Caco-2 (cell line): ENCODE results near the gene DLD. TPM values are rescaled to one million over a fixed set of nuclear protein-coding genes. Genes with fewer than 3 reads are reported as not detected.

Experiments
- BruUV-seq: library from RNA; stranded (reverse); fragments of 400-500 nt; replicated peaks from 2 replicates; lab custom pipeline; 2021; lab: Mats Ljungman, UMichigan
- CTCF ChIA-PET: fragments of 300-600 bp; sonication (Branson Sonifier 250); formaldehyde crosslinking; loops from one replicate; lab custom pipeline; 2022; ENCODE audit warnings: antibody characterized with exemption; lab: Charles Lee
- POLR2A ChIA-PET: fragments of 300-600 bp; sonication (Branson Sonifier 250); formaldehyde crosslinking; loops from one replicate; lab custom pipeline; 2022; ENCODE audit warnings: antibody characterized with exemption; lab: Charles Lee
- DNase-seq, 2 experiments: peaks; one replicate each; pipeline versions ENCODE4 v3.0.0 to v3.0.0-alpha.2; 2020 to 2022
- H3K27me3 ChIP-seq: replicated peaks from 2 replicates; pipeline ENCODE4 v1.6.0; 2011; ENCODE audit warnings: low read length; ENCODE audit not compliant: control insufficient read depth, insufficient read depth
- H3K36me3 ChIP-seq: 2 replicates; pipeline ENCODE4 v1.5.1; 2011; ENCODE audit warnings: low read length; ENCODE audit not compliant: control insufficient read depth, insufficient read depth
- H3K4me1 ChIP-seq: fragments of 250-450 bp; sonication (Bioruptor Pico); 2 replicates; pipeline ENCODE4 v1.5.1; 2020; ENCODE audit warnings: mild to moderate bottlenecking
- H3K4me3 ChIP-seq: 2 replicates; pipeline ENCODE4 v1.5.1; 2011; ENCODE audit warnings: low read depth, mild to moderate bottlenecking, control low read depth, low read length
- H3K9me3 ChIP-seq: fragments of 250-450 bp; sonication (Bioruptor Pico); 2 replicates; pipeline ENCODE4 v1.5.1; 2020; ENCODE audit warnings: mild to moderate bottlenecking, moderate library complexity
- H3K27ac Mint-ChIP-seq: one replicate; pipeline ENCODE4 v1.8.0; 2022; ENCODE audit warnings: mixed read lengths; ENCODE audit not compliant: unreplicated experiment
- H3K27me3 Mint-ChIP-seq: one replicate; pipeline ENCODE4 v1.8.0; 2022; ENCODE audit warnings: mixed read lengths; ENCODE audit not compliant: insufficient read depth, unreplicated experiment
- H3K36me3 Mint-ChIP-seq: one replicate; pipeline ENCODE4 v1.8.0; 2022; ENCODE audit warnings: mild to moderate bottlenecking, mixed read lengths; ENCODE audit not compliant: insufficient read depth, unreplicated experiment
- H3K4me1 Mint-ChIP-seq: one replicate; pipeline ENCODE4 v1.8.0; 2022; ENCODE audit warnings: low read depth, mixed read lengths; ENCODE audit not compliant: unreplicated experiment
- H3K4me3 Mint-ChIP-seq: one replicate; pipeline ENCODE4 v1.8.0; 2022; ENCODE audit warnings: mild to moderate bottlenecking, moderate library complexity, mixed read lengths; ENCODE audit not compliant: unreplicated experiment
- H3K9me3 Mint-ChIP-seq: one replicate; pipeline ENCODE4 v1.8.0; 2022; ENCODE audit warnings: mixed read lengths; ENCODE audit not compliant: unreplicated experiment
- CTCF ChIP-seq, 2 experiments: fragments of 200-600 bp in 1 of 2; IDR thresholded peaks; 1 replicate in 1 of 2; 2 replicates in 1 of 2; pipeline versions ENCODE4 v1.5.1 to v1.8.0; 2011 to 2022; ENCODE audit warnings: antibody characterized with exemption in 1 of 2, control low read depth in 1 of 2, inconsistent platforms in 1 of 2, low read depth in 1 of 2, low read length in 1 of 2, mild to moderate bottlenecking in 1 of 2, moderate library complexity in 1 of 2; ENCODE audit not compliant: insufficient read depth in 1 of 2, severe bottlenecking in 1 of 2, unreplicated experiment in 1 of 2
- intact Hi-C: fragments of 100-400 bp; cut with micrococcal nuclease; formaldehyde crosslinking; loops from one replicate; pipeline ENCODE4 v1.10.0; 2022; ENCODE audit not compliant: unreplicated experiment
- total RNA-seq: library from RNA; stranded (reverse); gene quantifications from 2 replicates; pipeline ENCODE4 v1.2.3, GENCODE V29; 2022

DLD gene
- total RNA-seq, 1 experiment from 2014 or later: 141 TPM

- Histone ChIP-seq H3K4me1 (peaks cover 63% of the 10 kb centered on the region), H3K27me3 (no peaks in the 10 kb centered on the region), H3K4me3 (no peak overlapping the region), H3K9me3 (no peaks in the 10 kb centered on the region), H3K36me3 (peaks cover 13% of the 10 kb centered on the region)
- Mint-ChIP-seq H3K36me3 (peaks cover 99% of the 10 kb centered on the region), H3K27me3 (no peaks in the 10 kb centered on the region), H3K27ac (peak overlapping the region; percentile 56), H3K9me3 (no peaks in the 10 kb centered on the region), H3K4me3 (peak overlapping the region; percentile 28), H3K4me1 (peaks cover 63% of the 10 kb centered on the region)
- no peak for TF ChIP-seq CTCF (IDR thresholded peaks at IDR 0.05; ENCODE audit: insufficient read depth in 1 of 2, low read depth in 1 of 2, low read length in 1 of 2, severe bottlenecking in 1 of 2, unreplicated experiment in 1 of 2)
- DNase-seq: no peak
- POLR2A ChIA-PET: interaction anchor here (0.7 to 0.9 kb wide), 2 partner anchors 56 to 75 kb away, joined by 3 to 5 read pairs; no protein-coding TSS in a partner anchor
- CTCF ChIA-PET: interaction anchor here (0.7 to 0.9 kb wide), 2 partner anchors 66 to 197 kb away, joined by 3 read pairs; no protein-coding TSS in a partner anchor
- no TSS peak for BruUV-seq
- intact Hi-C loops: no loop called here
Measured at GRCh38 chr7:107949443-107949935, 58.5 kb downstream of the DLD start.

DNA sequence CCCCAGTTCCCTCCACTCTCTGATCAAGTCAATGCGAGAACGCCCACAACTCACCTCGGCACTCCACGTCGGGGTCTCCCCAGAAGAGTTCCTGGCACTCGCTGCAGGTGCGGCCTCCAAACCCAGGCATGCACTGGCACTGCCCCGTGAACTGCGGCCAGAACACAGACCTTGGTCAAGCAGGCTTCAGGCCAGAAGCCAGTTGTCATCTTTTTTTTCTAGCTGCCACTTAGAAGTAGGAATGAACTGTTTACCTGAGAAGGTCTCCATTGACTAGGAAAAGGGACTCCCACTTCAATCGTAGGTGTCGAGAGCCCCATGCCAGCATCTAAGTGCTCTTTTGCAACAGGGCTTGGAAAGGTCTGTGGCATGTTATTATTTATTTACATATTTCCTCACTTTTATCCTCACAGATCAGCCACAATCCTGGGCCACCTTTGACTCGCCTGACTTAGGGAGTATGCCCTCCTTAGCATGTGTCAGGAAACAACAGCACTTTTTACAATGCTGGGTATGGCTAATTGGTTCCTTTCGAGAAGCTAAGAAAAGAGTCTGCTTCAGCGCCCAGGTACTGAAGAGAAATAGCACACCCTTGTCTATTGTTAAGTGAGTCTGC is 60.3 kb downstream of the DLD start:
- Mint-ChIP-seq H3K9me3 (no peaks in the 10 kb centered on the region), H3K4me3 (peak overlapping the region; percentile 16), H3K27me3 (no peaks in the 10 kb centered on the region), H3K27ac (peak overlapping the region; percentile 85), H3K4me1 (peaks cover 65% of the 10 kb centered on the region), H3K36me3 (peaks cover 100% of the 10 kb centered on the region)
- no TSS peak for BruUV-seq
- H3K36me3 ChIP-seq: peaks cover 15% of the 10 kb centered on the region
- no peak for DNase-seq
- H3K4me3 ChIP-seq: no peak overlapping the region
- H3K4me1 ChIP-seq: peaks cover 74% of the 10 kb centered on the region
- ChIA-PET POLR2A (no interaction called here), CTCF (no interaction called here)
- no peak for TF ChIP-seq CTCF (IDR thresholded peaks at IDR 0.05; ENCODE audit: insufficient read depth in 1 of 2, low read depth in 1 of 2, low read length in 1 of 2, severe bottlenecking in 1 of 2, unreplicated experiment in 1 of 2)
- H3K9me3 ChIP-seq: no peaks in the 10 kb centered on the region
- intact Hi-C loops: loop anchor here (5.0 kb wide), 2 partner anchors 51 to 196 kb away; partner anchors contain the start of gene LAMB1
- H3K27me3 ChIP-seq: no peaks in the 10 kb centered on the region

- Histone ChIP-seq H3K4me3 (no peak overlapping the region), H3K27me3 (no peaks in the 10 kb centered on the region), H3K9me3 (no peaks in the 10 kb centered on the region), H3K4me1 (peaks cover 74% of the 10 kb centered on the region), H3K36me3 (peaks cover 15% of the 10 kb centered on the region)
- BruUV-seq: no TSS peak
- intact Hi-C loops: loop anchor here (2.0 to 5.0 kb wide), 3 partner anchors 50 to 195 kb away; partner anchors contain the start of gene LAMB1
- H3K27ac Mint-ChIP-seq: peak overlapping the region; percentile 85
- ChIA-PET CTCF (interaction anchor here (1.0 kb wide), 1 partner anchor 65 kb away, joined by 4 read pairs; no protein-coding TSS in a partner anchor), POLR2A (no interaction called here)
- H3K27me3 Mint-ChIP-seq: no peaks in the 10 kb centered on the region
- TF ChIP-seq CTCF (IDR thresholded peaks at IDR 0.05; ENCODE audit: insufficient read depth in 1 of 2, low read depth in 1 of 2, low read length in 1 of 2, severe bottlenecking in 1 of 2, unreplicated experiment in 1 of 2): no peak
- no peak for DNase-seq
- peak overlapping the region; percentile 61 for H3K4me3 Mint-ChIP-seq
- peaks cover 65% of the 10 kb centered on the region for H3K4me1 Mint-ChIP-seq
- peaks cover 100% of the 10 kb centered on the region for H3K36me3 Mint-ChIP-seq
- no peaks in the 10 kb centered on the region for H3K9me3 Mint-ChIP-seq
Measured at GRCh38 chr7:107951896-107952295, 60.9 kb downstream of the DLD start.
